Activated T-helper 2 cell treated with anti-CD3 and anti-CD28 coated beads, Interferon-gamma antibody, Interleukin-2, Interleukin-4, amounts not matched to agents 10 μg/mL and 5 μg/mL and 100 μg/mL, durations not matched to agents 14 hours and 24 hours and 36 hours (primary cell): ENCODE results near the gene ZBTB16. TPM values are rescaled to one million over a fixed set of nuclear protein-coding genes. Genes with fewer than 3 reads are reported as not detected.

Experiments used
- DNase-seq: peaks from one replicate; pipeline ENCODE4 v3.0.0; 2021; ENCODE audit warnings: low spot score
- H3K27ac Mint-ChIP-seq: one replicate; pipeline ENCODE4 v1.8.0; 2021; ENCODE audit warnings: mixed read lengths
- H3K27me3 Mint-ChIP-seq: one replicate; pipeline ENCODE4 v1.8.0; 2021; ENCODE audit warnings: low read depth, mixed read lengths
- H3K36me3 Mint-ChIP-seq: one replicate; pipeline ENCODE4 v1.8.0; 2021; ENCODE audit warnings: low read depth, mixed read lengths
- H3K4me1 Mint-ChIP-seq: one replicate; pipeline ENCODE4 v1.8.0; 2021; ENCODE audit warnings: low read depth, mixed read lengths
- H3K4me3 Mint-ChIP-seq: one replicate; pipeline ENCODE4 v1.8.0; 2021; ENCODE audit warnings: low read depth, mild to moderate bottlenecking, moderate library complexity, mixed read lengths
- H3K9me3 Mint-ChIP-seq: one replicate; pipeline ENCODE4 v1.8.0; 2021; ENCODE audit warnings: mixed read lengths
- intact Hi-C: fragments of 100-400 bp; cut with micrococcal nuclease; formaldehyde crosslinking; loops from one replicate; pipeline ENCODE4 v1.15.1; 2023
- total RNA-seq: library from RNA; stranded (reverse); gene quantifications from 2 replicates; pipeline ENCODE4 v1.2.3, GENCODE V29; 2022

The ZBTB16 gene
- total RNA-seq, 1 donor from 2014 or later, result 2.9 TPM

GRCh38 chr11:114243461-114244372 lies 184.2 kb downstream of the ZBTB16 start:
- Mint-ChIP-seq H3K4me1 (no peaks in the 10 kb centered on the region), H3K36me3 (no peaks in the 10 kb centered on the region), H3K27ac (no peak overlapping the region), H3K4me3 (no peak overlapping the region), H3K27me3 (peaks cover 6% of the 10 kb centered on the region), H3K9me3 (no peaks in the 10 kb centered on the region)
- DNase-seq, result no peak
- intact Hi-C loops, result no loop called here

GRCh38 chr11:114244726-114245394 lies 185.3 kb downstream of the ZBTB16 start:
- Mint-ChIP-seq H3K4me3 (no peak overlapping the region), H3K4me1 (no peaks in the 10 kb centered on the region), H3K27ac (no peak overlapping the region), H3K36me3 (no peaks in the 10 kb centered on the region), H3K9me3 (no peaks in the 10 kb centered on the region), H3K27me3 (peaks cover 6% of the 10 kb centered on the region)
- no peak for DNase-seq
- intact Hi-C loops, result no loop called here

GRCh38 chr11:114246321-114247069 lies 187.0 kb downstream of the ZBTB16 start:
- intact Hi-C loops, result no loop called here

GRCh38 chr11:114247070-114247789 lies 187.7 kb downstream of the ZBTB16 start:
- H3K27me3 Mint-ChIP-seq, result peaks cover 4% of the 10 kb centered on the region
- H3K4me3 Mint-ChIP-seq, result no peak overlapping the region
- no peaks in the 10 kb centered on the region for H3K36me3 Mint-ChIP-seq
- intact Hi-C loops, result no loop called here
- no peak overlapping the region for H3K27ac Mint-ChIP-seq
- no peaks in the 10 kb centered on the region for H3K9me3 Mint-ChIP-seq
- H3K4me1 Mint-ChIP-seq, result no peaks in the 10 kb centered on the region
- DNase-seq, result no peak

More at GRCh38 chr11:114246321-114247069, 187.0 kb downstream of the ZBTB16 start:
- Mint-ChIP-seq H3K4me3 (no peak overlapping the region), H3K36me3 (no peaks in the 10 kb centered on the region), H3K27ac (no peak overlapping the region), H3K9me3 (no peaks in the 10 kb centered on the region), H3K4me1 (no peaks in the 10 kb centered on the region), H3K27me3 (peaks cover 6% of the 10 kb centered on the region)
- DNase-seq, result no peak

GRCh38 chr11:114250180-114250579 lies 190.7 kb downstream of the ZBTB16 start:
- no peak overlapping the region for H3K4me3 Mint-ChIP-seq
- intact Hi-C loops, result no loop called here
- H3K36me3 Mint-ChIP-seq, result no peaks in the 10 kb centered on the region
- H3K27me3 Mint-ChIP-seq, result peaks cover 3% of the 10 kb centered on the region
- no peaks in the 10 kb centered on the region for H3K4me1 Mint-ChIP-seq
- no peak overlapping the region for H3K27ac Mint-ChIP-seq
- H3K9me3 Mint-ChIP-seq, result no peaks in the 10 kb centered on the region
- DNase-seq, result no peak

- Mint-ChIP-seq H3K4me3 (no peak overlapping the region), H3K9me3 (no peaks in the 10 kb centered on the region)
- intact Hi-C loops, result no loop called here
Observed at GRCh38 chr11:114250993-114251814, 191.7 kb downstream of the ZBTB16 start.

GRCh38 chr11:114251815-114252337 lies 192.4 kb downstream of the ZBTB16 start:
- intact Hi-C loops, result no loop called here
- no peaks in the 10 kb centered on the region for H3K4me1 Mint-ChIP-seq

More at GRCh38 chr11:114250993-114251814, 191.7 kb downstream of the ZBTB16 start:
- Mint-ChIP-seq H3K36me3 (no peaks in the 10 kb centered on the region), H3K4me1 (no peaks in the 10 kb centered on the region), H3K27ac (no peak overlapping the region), H3K27me3 (no peaks in the 10 kb centered on the region)
- no peak for DNase-seq

GRCh38 chr11:114252767-114253166 lies 193.3 kb downstream of the ZBTB16 start:
- intact Hi-C loops, result no loop called here
- H3K36me3 Mint-ChIP-seq, result no peaks in the 10 kb centered on the region
- no peak overlapping the region for H3K4me3 Mint-ChIP-seq

More at GRCh38 chr11:114251815-114252337, 192.4 kb downstream of the ZBTB16 start:
- Mint-ChIP-seq H3K36me3 (no peaks in the 10 kb centered on the region), H3K27me3 (no peaks in the 10 kb centered on the region), H3K9me3 (no peaks in the 10 kb centered on the region), H3K27ac (no peak overlapping the region), H3K4me3 (no peak overlapping the region)
- DNase-seq, result no peak

GRCh38 chr11:114253771-114254170 lies 194.3 kb downstream of the ZBTB16 start:
- no peak overlapping the region for H3K27ac Mint-ChIP-seq
- H3K27me3 Mint-ChIP-seq, result no peaks in the 10 kb centered on the region
- DNase-seq, result no peak
- no peaks in the 10 kb centered on the region for H3K4me1 Mint-ChIP-seq
- no peaks in the 10 kb centered on the region for H3K9me3 Mint-ChIP-seq
- H3K4me3 Mint-ChIP-seq, result no peak overlapping the region
- intact Hi-C loops, result no loop called here
- no peaks in the 10 kb centered on the region for H3K36me3 Mint-ChIP-seq

More at GRCh38 chr11:114252767-114253166, 193.3 kb downstream of the ZBTB16 start:
- H3K4me1 Mint-ChIP-seq, result no peaks in the 10 kb centered on the region
- DNase-seq, result no peak
- H3K27ac Mint-ChIP-seq, result no peak overlapping the region
- H3K27me3 Mint-ChIP-seq, result no peaks in the 10 kb centered on the region
- no peaks in the 10 kb centered on the region for H3K9me3 Mint-ChIP-seq

GRCh38 chr11:114254571-114255146 lies 195.1 kb downstream of the ZBTB16 start:
- H3K4me1 Mint-ChIP-seq, result no peaks in the 10 kb centered on the region
- no peak overlapping the region for H3K4me3 Mint-ChIP-seq
- no peaks in the 10 kb centered on the region for H3K9me3 Mint-ChIP-seq
- no peak overlapping the region for H3K27ac Mint-ChIP-seq
- intact Hi-C loops, result no loop called here
- no peak for DNase-seq
- H3K36me3 Mint-ChIP-seq, result no peaks in the 10 kb centered on the region
- H3K27me3 Mint-ChIP-seq, result no peaks in the 10 kb centered on the region

- H3K9me3 Mint-ChIP-seq, result no peaks in the 10 kb centered on the region
- no peaks in the 10 kb centered on the region for H3K36me3 Mint-ChIP-seq
- no peak for DNase-seq
- no peak overlapping the region for H3K4me3 Mint-ChIP-seq
- no peaks in the 10 kb centered on the region for H3K27me3 Mint-ChIP-seq
- no peaks in the 10 kb centered on the region for H3K4me1 Mint-ChIP-seq
- intact Hi-C loops, result no loop called here
- no peak overlapping the region for H3K27ac Mint-ChIP-seq
Observed at GRCh38 chr11:114255289-114255688, 195.8 kb downstream of the ZBTB16 start.
